Subcutaneous adipose tissue (tissue), 4 donors: Measurements from ENCODE around the gene RIPK4. TPM values are rescaled to one million over a fixed set of nuclear protein-coding genes. Genes with fewer than 3 reads are reported as not detected.

Source experiments
- CTCF ChIP-seq: fragments of 450-650 bp; IDR thresholded peaks from one replicate; pipeline ENCODE4 v1.5.1; 2016; ENCODE audit warnings: low read depth, mild to moderate bottlenecking, control low read depth, antibody characterized with exemption, moderate library complexity
- total RNA-seq, 4 donors: library from RNA; depleted of rRNA; stranded (reverse); fragments of >200 nt; gene quantifications; one replicate each; pipeline ENCODE4 v1.1.0, GENCODE V29; 2016

The RIPK4 gene
- total RNA-seq, 4 donors from 2014 or later: 0.16 TPM; not detected in 3

- TF ChIP-seq CTCF: no peak
Observed at GRCh38 chr21:41801321-41802197, 34.7 kb upstream of the RIPK4 start.

GRCh38 chr21:41800425-41801320 lies 33.8 kb upstream of the RIPK4 start:
- no peak for TF ChIP-seq CTCF

GRCh38 chr21:41799763-41800162 lies 32.9 kb upstream of the RIPK4 start:
- TF ChIP-seq CTCF: no peak

GRCh38 chr21:41798326-41798725 lies 31.5 kb upstream of the RIPK4 start:
- TF ChIP-seq CTCF: no peak

GRCh38 chr21:41796476-41797080 lies 29.7 kb upstream of the RIPK4 start:
- no peak for TF ChIP-seq CTCF

GRCh38 chr21:41795726-41796125 lies 28.9 kb upstream of the RIPK4 start:
- TF ChIP-seq CTCF: no peak
